Measurements from ENCODE around the gene FAM3C.
"Not testable (repeated sequence)": the region's sequence is repeated elsewhere in the genome, so short reads cannot be mapped to it uniquely, and the experiment has no call there.

Gene FAM3C

GRCh38 chr7:121330053-121330833, 65.9 kb downstream of the FAM3C start:
- DNase-seq (ENCODE audit: low spot score), result no peak

- DNase-seq (ENCODE audit: low spot score), result no peak
Observed at GRCh38 chr7:121329191-121330052, 66.7 kb downstream of the FAM3C start.

GRCh38 chr7:121328508-121329190, 67.5 kb downstream of the FAM3C start, which contains the start of gene WNT16:
Gene WNT16 (plus strand): TSS chr7:121329000. CDS start chr7:121329293, 293 bp downstream.
- DNase-seq (ENCODE audit: low spot score), result no peak

GRCh38 chr7:121327671-121328070, 68.4 kb downstream of the FAM3C start:
- DNase-seq (ENCODE audit: low spot score), result no peak

DNA sequence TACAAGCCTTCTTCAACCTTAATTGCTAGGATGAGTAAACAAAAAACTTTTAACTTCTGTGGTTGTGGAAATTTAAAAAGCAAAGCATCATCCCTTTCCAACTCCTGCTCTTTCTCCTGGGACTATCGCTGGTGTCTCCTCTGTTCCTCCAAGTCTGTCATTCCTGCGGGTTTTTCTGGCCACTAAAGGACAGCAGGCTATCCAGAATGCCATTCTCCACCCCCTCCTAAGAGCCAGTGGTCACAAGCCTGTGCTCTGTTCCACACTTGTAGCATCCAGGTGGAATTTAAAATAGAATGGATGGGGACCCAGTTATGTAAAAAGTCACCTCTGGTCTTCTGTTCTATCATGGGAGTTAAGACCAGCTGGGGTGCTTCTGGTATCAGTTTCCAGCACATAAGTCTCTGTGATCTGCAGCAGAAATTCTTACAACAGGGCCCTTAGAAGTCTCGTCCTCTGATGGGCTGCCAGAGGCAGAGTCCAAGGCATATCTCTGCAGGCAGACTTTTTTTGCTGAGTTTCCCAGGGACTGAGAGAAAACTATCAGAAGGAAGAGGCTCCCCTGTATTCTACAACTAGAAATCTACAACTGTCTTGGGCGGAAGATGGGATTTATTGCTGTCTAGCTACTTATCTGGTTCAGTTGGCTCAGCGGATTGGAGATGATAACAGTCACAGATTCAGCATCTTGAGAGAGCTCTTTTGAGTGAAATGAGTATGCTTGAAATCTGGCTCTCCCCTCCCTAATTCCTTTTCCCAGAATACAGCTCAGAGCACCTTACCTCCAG, 72.4 kb downstream of the FAM3C start:
- DNase-seq (ENCODE audit: low spot score), result no peak

- no peak for DNase-seq (ENCODE audit: low spot score)
Observed at GRCh38 chr7:121322460-121322859, 73.6 kb downstream of the FAM3C start.

- not testable (repeated sequence) for DNase-seq (ENCODE audit: low spot score)
Observed at GRCh38 chr7:121315170-121315569, 80.9 kb downstream of the FAM3C start.

- DNase-seq (ENCODE audit: low spot score), result no peak
Observed at GRCh38 chr7:121313793-121314676, 82.1 kb downstream of the FAM3C start.

DNA sequence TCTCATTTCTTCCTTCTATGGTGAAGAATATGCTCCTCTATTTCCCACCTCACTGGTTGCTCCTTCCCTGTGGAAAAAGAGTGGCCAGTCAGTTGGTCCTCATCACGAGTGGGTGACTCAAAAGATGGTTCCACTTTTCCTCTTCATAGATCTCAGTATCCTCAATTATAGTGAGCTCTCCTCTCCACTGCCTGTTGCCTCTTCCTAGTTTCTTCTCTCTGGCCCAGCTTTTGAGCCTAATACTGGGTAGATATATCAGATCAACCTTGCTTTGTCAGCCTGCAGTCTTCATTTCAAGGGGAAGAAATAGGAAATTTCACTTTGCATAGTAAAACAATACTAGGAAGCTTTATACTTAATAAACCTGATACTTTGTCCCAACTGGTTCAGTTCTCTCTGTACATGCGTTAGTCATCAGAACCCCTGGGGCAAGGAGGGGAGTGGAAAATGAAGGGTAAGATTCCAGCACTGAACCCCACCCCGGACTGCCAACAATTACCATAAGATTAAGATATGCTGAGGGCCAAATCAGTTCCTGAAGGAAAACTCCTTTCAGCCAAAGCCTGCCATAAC, 82.8 kb downstream of the FAM3C start:
- DNase-seq (ENCODE audit: low spot score), result no peak

- no peak for DNase-seq (ENCODE audit: low spot score)
Observed at GRCh38 chr7:121307021-121307574, 89.0 kb downstream of the FAM3C start.

DNA sequence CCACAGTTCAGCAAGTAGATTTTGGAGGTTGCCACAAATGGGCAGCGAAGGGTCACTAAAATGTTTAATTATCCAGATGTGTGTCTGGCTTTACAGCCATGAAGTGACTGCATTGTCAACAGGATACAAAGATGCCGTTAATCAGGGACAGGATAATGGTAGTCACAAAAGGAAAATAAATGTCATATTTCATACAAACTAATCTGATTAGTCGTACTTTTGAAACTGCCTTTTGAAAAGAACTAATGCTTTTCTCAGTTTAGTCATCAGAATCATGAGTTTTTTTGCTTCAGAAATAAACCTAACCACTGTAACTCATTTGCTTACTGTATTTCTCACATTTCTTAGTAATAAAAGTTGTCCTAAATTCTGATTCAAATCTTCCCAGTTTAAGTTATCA, 89.5 kb downstream of the FAM3C start:
- no peak for DNase-seq (ENCODE audit: low spot score)

DNA sequence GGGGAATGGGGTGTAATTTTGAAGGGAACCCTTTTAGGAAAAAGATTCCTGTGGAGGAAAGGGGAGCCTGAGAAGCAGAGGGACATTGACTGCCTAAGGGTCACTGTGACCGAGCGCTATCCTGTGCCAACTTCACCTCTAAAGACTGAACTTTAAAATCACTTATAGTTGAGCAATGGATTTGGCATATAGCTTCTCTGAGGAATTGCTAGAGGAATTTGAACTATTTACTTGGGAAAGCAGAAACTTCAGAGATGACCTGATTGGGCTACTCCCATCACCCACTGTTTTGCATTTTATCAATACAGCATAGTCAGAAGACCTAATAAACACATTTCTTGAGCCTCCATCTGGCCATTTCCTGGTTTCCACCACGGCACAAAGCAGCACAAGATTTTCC, 91.0 kb downstream of the FAM3C start:
- DNase-seq (ENCODE audit: low spot score), result no peak

DNA sequence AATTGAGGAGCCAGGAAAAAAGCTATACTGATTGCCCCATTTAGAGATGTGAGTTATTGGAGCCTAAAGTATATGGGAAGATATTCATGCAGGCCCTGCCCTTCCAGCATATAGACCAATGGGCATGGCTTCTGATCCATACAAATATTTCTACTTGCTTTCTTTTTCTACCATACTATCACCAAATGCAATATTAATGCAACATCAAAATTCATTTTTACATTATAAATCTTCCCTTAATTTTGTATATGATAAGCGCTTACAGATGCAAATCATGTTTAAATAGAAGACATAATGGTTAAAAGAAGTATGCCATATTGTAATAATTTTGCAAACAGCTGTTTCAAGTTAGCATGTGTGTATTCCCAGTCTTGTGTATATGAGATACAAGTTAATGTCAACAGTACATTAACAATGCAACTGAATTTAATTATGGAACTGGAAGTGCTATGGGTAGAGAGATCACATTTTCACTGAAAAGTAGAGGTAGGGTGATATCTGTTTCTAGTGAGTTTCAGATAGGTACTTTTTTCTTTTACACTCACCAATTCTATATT, 91.9 kb downstream of the FAM3C start:
- no peak for DNase-seq (ENCODE audit: low spot score)

- no peak for DNase-seq (ENCODE audit: low spot score)
Observed at GRCh38 chr7:121303422-121304101, 92.5 kb downstream of the FAM3C start.

GRCh38 chr7:121302214-121302745, 93.8 kb downstream of the FAM3C start:
- no peak for DNase-seq (ENCODE audit: low spot score)

DNA sequence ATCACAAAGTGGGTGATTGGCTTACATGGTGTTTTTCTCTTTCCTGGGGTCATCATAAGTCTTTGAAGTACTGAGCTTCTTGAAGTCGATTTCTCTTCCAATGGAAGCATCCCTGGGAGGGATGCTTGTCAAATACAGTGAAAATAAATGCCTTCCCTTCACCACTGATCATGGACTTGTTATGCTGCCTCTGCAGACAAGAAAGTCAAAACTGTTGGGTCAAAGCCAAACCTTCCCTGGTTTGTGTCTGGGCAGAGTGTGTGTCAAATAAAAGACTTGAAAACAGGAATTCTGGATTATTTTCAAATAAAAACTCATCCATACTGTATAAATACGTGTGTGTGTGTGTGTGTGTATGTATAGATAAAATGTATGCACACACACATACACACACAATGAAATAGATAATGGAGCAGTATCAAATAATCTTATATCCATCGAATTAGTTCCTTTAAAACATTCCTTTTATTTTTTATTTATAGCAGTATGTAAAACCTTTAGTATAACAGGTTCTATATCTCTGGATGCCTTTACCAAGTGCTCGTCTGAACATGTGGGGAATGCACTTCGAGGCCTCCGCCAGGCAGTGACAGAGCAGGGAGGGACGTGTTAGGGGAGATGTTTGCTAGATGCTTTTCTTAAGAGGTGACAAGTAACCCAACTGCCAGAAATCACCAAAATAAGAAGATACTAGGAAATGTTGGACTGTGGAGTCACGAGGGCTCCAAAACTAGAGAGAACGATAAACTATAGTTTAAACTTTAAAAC, 94.5 kb downstream of the FAM3C start:
- no peak for DNase-seq (ENCODE audit: low spot score)

GRCh38 chr7:121300685-121301420, 95.3 kb downstream of the FAM3C start:
- no peak for DNase-seq (ENCODE audit: low spot score)
